ENCODE results near the gene KCTD21. TPM values are rescaled to one million over a fixed set of nuclear protein-coding genes. Genes with fewer than 3 reads are reported as not detected.

Gene KCTD21
- total RNA-seq, 3 donors from 2014 or later = 8.5 to 13.1 (median 8.8) TPM

- peak overlapping the region; percentile 22 to 25 for H3K27ac ChIP-seq
- H3K27me3 ChIP-seq = no peaks in the 10 kb centered on the region
- no peaks in the 10 kb centered on the region for H3K36me3 ChIP-seq
- DNase-seq (ENCODE audit: low spot score in 2 of 2) = no peak
- H3K4me1 ChIP-seq = no peaks in the 10 kb centered on the region
- no peaks in the 10 kb centered on the region for H3K9me3 ChIP-seq
- intact Hi-C loops (cut with DNase I; ENCODE audit: low total_unique reads) = loop anchor here (1.0 kb wide), 1 partner anchor 26 kb away; no protein-coding TSS in a partner anchor
- TF ChIP-seq POLR2AphosphoS5 (IDR thresholded peaks at IDR 0.05) = no peak
- TF ChIP-seq POLR2A (IDR thresholded peaks at IDR 0.05) = no peak
- no peak for TF ChIP-seq CTCF (IDR thresholded peaks at IDR 0.05)
- no peak overlapping the region for H3K4me3 ChIP-seq
Observed at GRCh38 chr11:78216571-78217287, 28.3 kb upstream of the KCTD21 start.

- no peak for TF ChIP-seq POLR2A (IDR thresholded peaks at IDR 0.05)
- no peak for TF ChIP-seq CTCF (IDR thresholded peaks at IDR 0.05)
- TF ChIP-seq POLR2AphosphoS5 (IDR thresholded peaks at IDR 0.05) = no peak
- no peaks in the 10 kb centered on the region for H3K27me3 ChIP-seq
- H3K36me3 ChIP-seq = no peaks in the 10 kb centered on the region
- intact Hi-C loops (cut with DNase I; ENCODE audit: low total_unique reads) = loop anchor here (1.0 kb wide), 1 partner anchor 26 kb away; no protein-coding TSS in a partner anchor
- peak overlapping the region in 1 of 2 donors; percentile 22 for H3K27ac ChIP-seq
- H3K4me1 ChIP-seq = no peaks in the 10 kb centered on the region
- DNase-seq (ENCODE audit: low spot score in 2 of 2) = peak in 1 of 2 donors; percentile 17
- no peaks in the 10 kb centered on the region for H3K9me3 ChIP-seq
- H3K4me3 ChIP-seq = no peak overlapping the region
Observed at GRCh38 chr11:78216021-78216420, 27.6 kb upstream of the KCTD21 start.

- Histone ChIP-seq H3K36me3 (no peaks in the 10 kb centered on the region), H3K4me1 (no peaks in the 10 kb centered on the region), H3K4me3 (no peak overlapping the region), H3K27ac (no peak overlapping the region), H3K27me3 (no peaks in the 10 kb centered on the region), H3K9me3 (no peaks in the 10 kb centered on the region)
- TF ChIP-seq POLR2AphosphoS5 (IDR thresholded peaks at IDR 0.05) (no peak), POLR2A (IDR thresholded peaks at IDR 0.05) (no peak), CTCF (IDR thresholded peaks at IDR 0.05) (no peak)
- intact Hi-C loops (cut with DNase I; ENCODE audit: low total_unique reads) = no loop called here
- DNase-seq (ENCODE audit: low spot score in 2 of 2) = peak in 1 of 2 donors; percentile 20
Observed at GRCh38 chr11:78214331-78215194, 26.1 kb upstream of the KCTD21 start.

GRCh38 chr11:78213526-78214330 is 25.3 kb upstream of the KCTD21 start:
- intact Hi-C loops (cut with DNase I; ENCODE audit: low total_unique reads) = no loop called here
- peak in 1 of 2 donors; percentile 7 for DNase-seq (ENCODE audit: low spot score in 2 of 2)
- Histone ChIP-seq H3K4me3 (no peak overlapping the region), H3K36me3 (no peaks in the 10 kb centered on the region), H3K4me1 (no peaks in the 10 kb centered on the region), H3K9me3 (no peaks in the 10 kb centered on the region), H3K27me3 (no peaks in the 10 kb centered on the region), H3K27ac (no peak overlapping the region)
- no peak for TF ChIP-seq CTCF (IDR thresholded peaks at IDR 0.05)
- no peak for TF ChIP-seq POLR2A (IDR thresholded peaks at IDR 0.05)
- no peak for TF ChIP-seq POLR2AphosphoS5 (IDR thresholded peaks at IDR 0.05)
